ENCODE results near the gene ZNF385B.

Gene ZNF385B

GRCh38 chr2:179543361-179543901 is 318.0 kb downstream of the ZNF385B start:
- no peak for DNase-seq

GRCh38 chr2:179541586-179541985 is 319.8 kb downstream of the ZNF385B start:
- no peak for DNase-seq

GRCh38 chr2:179539124-179539511 is 322.3 kb downstream of the ZNF385B start:
- no peak for DNase-seq

GRCh38 chr2:179538406-179539123 is 322.8 kb downstream of the ZNF385B start:
- DNase-seq: no peak

- no peak for DNase-seq
Measured at GRCh38 chr2:179536185-179536584, 325.2 kb downstream of the ZNF385B start.

- no peak for DNase-seq
Measured at GRCh38 chr2:179533875-179534274, 327.5 kb downstream of the ZNF385B start.

GRCh38 chr2:179532863-179533278 is 328.5 kb downstream of the ZNF385B start:
- DNase-seq: no peak

- no peak for DNase-seq
Measured at GRCh38 chr2:179528576-179529069, 332.8 kb downstream of the ZNF385B start.

- DNase-seq: no peak
Measured at GRCh38 chr2:179525340-179525739, 336.1 kb downstream of the ZNF385B start.

GRCh38 chr2:179524809-179525339 is 336.5 kb downstream of the ZNF385B start:
- DNase-seq: no peak

- DNase-seq: no peak
Measured at GRCh38 chr2:179521944-179522343, 339.5 kb downstream of the ZNF385B start.

GRCh38 chr2:179518830-179519229 is 342.6 kb downstream of the ZNF385B start:
- DNase-seq: no peak

- no peak for DNase-seq
Measured at GRCh38 chr2:179513181-179513580, 348.2 kb downstream of the ZNF385B start.

GRCh38 chr2:179512281-179513035 is 349.0 kb downstream of the ZNF385B start:
- DNase-seq: no peak

- DNase-seq: no peak
Measured at GRCh38 chr2:179511105-179511789, 350.2 kb downstream of the ZNF385B start.

GRCh38 chr2:179495315-179495714 is 366.1 kb downstream of the ZNF385B start:
- no peak for DNase-seq

- DNase-seq: no peak
Measured at GRCh38 chr2:179488563-179488962, 372.8 kb downstream of the ZNF385B start.

- DNase-seq: no peak
Measured at GRCh38 chr2:179487010-179487731, 374.2 kb downstream of the ZNF385B start.

- DNase-seq: no peak
Measured at GRCh38 chr2:179483131-179483530, 378.3 kb downstream of the ZNF385B start.

GRCh38 chr2:179479947-179480346 is 381.5 kb downstream of the ZNF385B start:
- DNase-seq: no peak

- no peak for DNase-seq
Measured at GRCh38 chr2:179478771-179479170, 382.6 kb downstream of the ZNF385B start.

- DNase-seq: no peak
Measured at GRCh38 chr2:179470992-179471391, 390.4 kb downstream of the ZNF385B start.

Data from CD4-positive, alpha-beta T cell treated with Interleukin-17A for 1 hour (primary cell).